Fibroblast of skin of right biceps (primary cell): ENCODE results near the gene MOSPD2.

Experiments used
- DNase-seq: peaks from one replicate; pipeline ENCODE4 v3.0.0-alpha.2; 2013

MOSPD2 gene

GRCh38 chrX:14872851-14873675 is at the start of gene MOSPD2, which contains the start of gene FANCB:
MOSPD2 (plus strand) TSS chrX:14873421; CDS start chrX:14873529, 108 bp downstream.
FANCB (minus strand) TSS chrX:14873069; CDS start chrX:14865510, 7,559 bp downstream.
- peak; percentile 94 for DNase-seq

DNA sequence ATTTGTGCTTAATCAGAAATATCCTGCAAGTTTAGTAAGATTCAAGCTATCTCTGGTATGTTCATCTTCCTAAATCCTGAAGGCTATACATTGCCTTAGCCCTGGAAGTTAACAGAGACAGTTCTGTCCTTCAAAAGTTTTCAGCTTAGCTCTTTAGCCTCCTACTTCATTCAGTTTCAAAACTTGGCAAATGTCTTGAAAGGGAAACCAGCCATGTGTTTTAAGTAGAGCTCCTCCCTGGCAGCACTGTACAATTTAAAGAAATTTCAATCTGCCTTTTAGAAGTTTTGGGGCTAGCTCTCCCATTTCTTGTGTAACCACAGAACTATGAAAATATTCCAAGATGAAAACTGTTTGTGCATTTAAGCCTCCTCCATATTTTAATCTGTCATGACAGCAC is 47.4 kb upstream of the MOSPD2 start:
- peak; percentile 0 for DNase-seq

GRCh38 chrX:14826319-14826718 is 46.9 kb upstream of the MOSPD2 start:
- DNase-seq = no peak

- no peak for DNase-seq
Measured at GRCh38 chrX:14829643-14830042, 43.6 kb upstream of the MOSPD2 start.

- DNase-seq = peak; percentile 74
Measured at GRCh38 chrX:14832151-14832550, 41.1 kb upstream of the MOSPD2 start.

- peak; percentile 47 for DNase-seq
Measured at GRCh38 chrX:14832586-14832985, 40.6 kb upstream of the MOSPD2 start.

- DNase-seq = no peak
Measured at GRCh38 chrX:14837155-14837554, 36.1 kb upstream of the MOSPD2 start.

GRCh38 chrX:14843666-14844065 is 29.6 kb upstream of the MOSPD2 start:
- DNase-seq = no peak

- DNase-seq = no peak
Measured at GRCh38 chrX:14851526-14851925, 21.7 kb upstream of the MOSPD2 start.

GRCh38 chrX:14864631-14865030 is 8.6 kb upstream of the MOSPD2 start:
- DNase-seq = peak; percentile 71

GRCh38 chrX:14865201-14865600 is 8.0 kb upstream of the MOSPD2 start:
- peak; percentile 34 for DNase-seq

- DNase-seq = no peak
Measured at GRCh38 chrX:14871767-14872166, 1.5 kb upstream of the MOSPD2 start.

DNA sequence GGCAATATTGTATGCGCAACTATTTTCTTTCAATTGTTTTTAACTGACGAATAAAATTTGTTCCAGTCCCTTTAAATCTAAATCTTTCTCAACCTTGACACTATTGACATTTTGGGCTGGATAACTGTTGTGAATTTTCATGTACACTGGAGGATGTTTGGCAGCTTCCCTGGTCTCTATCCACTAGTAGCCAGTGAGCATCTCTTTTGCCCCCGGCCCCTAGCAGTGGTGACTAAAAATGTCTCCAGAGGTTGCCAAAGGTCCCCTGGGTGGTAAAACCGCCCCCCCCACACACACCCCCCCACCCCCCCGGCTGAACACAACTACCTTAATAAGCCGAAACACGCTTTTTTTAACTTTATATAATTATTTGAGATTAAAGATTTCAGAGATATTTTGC is 866 bp upstream of the MOSPD2 start:
- no peak for DNase-seq

DNA sequence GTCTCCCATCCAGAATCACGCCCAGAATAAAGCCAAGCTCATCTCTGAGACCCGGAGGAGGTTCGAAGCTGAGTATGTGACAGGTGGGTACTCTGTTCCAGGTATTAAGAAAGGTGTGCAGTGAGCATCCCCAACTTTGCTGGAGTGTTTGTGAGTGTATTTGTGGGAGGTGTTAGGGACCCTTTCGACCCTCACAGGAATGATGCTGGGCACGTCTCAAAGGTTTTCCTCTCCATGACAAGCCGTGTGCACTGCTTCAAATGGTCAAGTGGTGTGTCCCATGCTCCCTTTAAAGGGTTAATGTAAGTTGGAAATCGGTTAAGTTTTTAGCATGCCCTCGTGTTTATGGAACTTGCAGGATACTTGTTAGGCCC is 442 bp downstream of the MOSPD2 start:
- DNase-seq = no peak

DNA sequence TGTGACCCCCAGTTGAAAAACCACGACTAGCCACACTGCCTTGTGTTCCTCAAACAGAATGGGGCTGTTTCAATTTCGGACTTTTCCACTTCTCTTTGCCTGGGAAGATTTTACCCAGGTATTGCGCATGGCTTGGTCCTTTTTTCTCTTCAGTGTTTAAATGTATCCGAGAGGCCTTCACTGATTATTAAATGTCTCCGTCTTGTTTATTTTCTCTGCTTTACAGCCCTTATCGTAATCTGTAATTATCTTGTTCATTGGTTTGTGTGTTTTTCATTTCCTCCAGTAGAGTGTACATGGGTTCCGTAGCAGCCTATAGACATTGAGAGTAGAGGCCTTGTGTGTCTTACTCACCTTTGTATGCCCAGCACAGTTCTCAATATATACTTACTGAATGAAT is 2.4 kb downstream of the MOSPD2 start:
- no peak for DNase-seq

GRCh38 chrX:14883826-14884225 is 10.6 kb downstream of the MOSPD2 start:
- DNase-seq = no peak

- DNase-seq = no peak
Measured at GRCh38 chrX:14884714-14885113, 11.5 kb downstream of the MOSPD2 start.

GRCh38 chrX:14886252-14886651 is 13.0 kb downstream of the MOSPD2 start:
- no peak for DNase-seq

- DNase-seq = no peak
Measured at GRCh38 chrX:14896273-14896672, 23.1 kb downstream of the MOSPD2 start.

GRCh38 chrX:14897042-14897441 is 23.8 kb downstream of the MOSPD2 start:
- DNase-seq = no peak

- DNase-seq = peak; percentile 68
Measured at GRCh38 chrX:14899607-14900006, 26.4 kb downstream of the MOSPD2 start.

DNA sequence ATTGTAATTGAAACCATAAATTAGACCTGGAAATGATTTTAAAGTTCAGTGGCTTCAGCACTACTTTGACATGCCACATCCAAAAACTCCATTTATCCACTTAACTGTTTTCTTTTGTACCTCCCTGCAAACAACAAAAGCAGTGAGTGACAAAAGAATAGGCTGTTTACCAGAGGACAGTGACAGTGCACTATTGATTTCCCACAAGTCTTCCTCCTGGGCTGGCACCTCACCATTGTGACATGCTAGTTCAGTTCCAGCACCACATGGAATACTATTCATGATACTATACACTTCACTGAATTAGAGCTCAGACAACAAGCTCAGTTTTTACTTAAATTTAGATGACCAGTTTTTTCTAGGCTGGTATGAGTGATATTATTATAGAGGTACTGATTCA is 29.3 kb downstream of the MOSPD2 start:
- no peak for DNase-seq

DNA sequence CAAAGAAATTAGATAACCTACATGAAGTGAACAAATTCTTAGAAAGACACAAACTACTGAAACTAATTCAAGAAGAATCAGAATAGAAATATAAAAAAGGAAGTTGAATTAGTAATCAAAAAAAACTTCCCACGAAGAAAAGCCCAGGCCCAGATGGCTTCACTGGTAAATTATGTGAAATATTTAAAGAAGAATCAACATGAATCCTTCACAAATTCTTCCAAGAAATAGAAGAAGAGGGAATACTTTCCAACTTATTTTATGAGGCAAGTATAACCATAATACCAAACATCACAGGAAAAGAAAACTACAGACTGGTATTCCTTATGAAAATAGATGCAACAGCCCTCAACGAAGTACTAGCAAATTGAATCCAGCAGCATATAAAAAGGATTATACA is 30.7 kb downstream of the MOSPD2 start:
- DNase-seq = peak; percentile 46

- no peak for DNase-seq
Measured at GRCh38 chrX:14913241-14913640, 40.0 kb downstream of the MOSPD2 start.

DNA sequence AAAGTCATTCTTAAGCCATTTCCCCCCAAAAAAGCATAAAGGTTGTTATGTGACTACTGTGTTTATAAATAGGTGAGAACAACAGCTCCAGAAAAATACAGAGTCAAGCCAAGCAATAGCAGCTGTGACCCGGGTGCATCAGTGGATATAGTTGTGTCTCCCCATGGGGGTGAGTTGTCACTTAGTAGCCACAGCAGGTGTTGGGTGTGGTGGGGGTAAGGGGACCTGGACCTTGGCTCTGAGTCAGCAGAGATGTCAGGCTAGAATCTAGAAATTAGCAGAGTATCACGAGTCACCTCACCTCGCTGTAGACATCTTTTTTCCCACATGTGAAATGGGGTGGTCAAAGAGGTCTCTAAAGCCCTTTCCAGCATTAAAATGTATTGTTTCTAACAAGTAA is 42.4 kb downstream of the MOSPD2 start:
- peak; percentile 17 for DNase-seq
